Measurements from ENCODE around the gene GNLY.
"Not testable (repeated sequence)": the region's sequence is repeated elsewhere in the genome, so short reads cannot be mapped to it uniquely, and the experiment has no call there.

Gene GNLY

GRCh38 chr2:85659324-85659981 is 34.7 kb upstream of the GNLY start:
- no peak overlapping the region for H3K4me3 ChIP-seq (ENCODE audit: low read depth, low read length)
- no peak for DNase-seq (ENCODE audit: low read depth)
- TF ChIP-seq CTCF (IDR thresholded peaks at IDR 0.05; ENCODE audit: insufficient read depth, low read depth, low read length, missing control alignments), result no peak

- not testable (repeated sequence) for H3K4me3 ChIP-seq (ENCODE audit: low read depth, low read length); DNase-seq (ENCODE audit: low read depth)
These were observed 33.9 kb upstream of the GNLY start for GRCh38 chr2:85660301-85660700.

GRCh38 chr2:85660725-85661124 is 33.4 kb upstream of the GNLY start:
- no peak for DNase-seq (ENCODE audit: low read depth)
- no peak overlapping the region for H3K4me3 ChIP-seq (ENCODE audit: low read depth, low read length)
- no peak for TF ChIP-seq CTCF (IDR thresholded peaks at IDR 0.05; ENCODE audit: insufficient read depth, low read depth, low read length, missing control alignments)

- TF ChIP-seq CTCF (IDR thresholded peaks at IDR 0.05; ENCODE audit: insufficient read depth, low read depth, low read length, missing control alignments), result no peak
- H3K4me3 ChIP-seq (ENCODE audit: low read depth, low read length), result no peak overlapping the region
- DNase-seq (ENCODE audit: low read depth), result no peak
These were observed 32.9 kb upstream of the GNLY start for GRCh38 chr2:85661139-85661858.

- no peak for TF ChIP-seq CTCF (IDR thresholded peaks at IDR 0.05; ENCODE audit: insufficient read depth, low read depth, low read length, missing control alignments)
- no peak overlapping the region for H3K4me3 ChIP-seq (ENCODE audit: low read depth, low read length)
- DNase-seq (ENCODE audit: low read depth), result no peak
These were observed 31.1 kb upstream of the GNLY start for GRCh38 chr2:85662899-85663593.

- H3K4me3 ChIP-seq (ENCODE audit: low read depth, low read length), result no peak overlapping the region
- no peak for DNase-seq (ENCODE audit: low read depth)
- no peak for TF ChIP-seq CTCF (IDR thresholded peaks at IDR 0.05; ENCODE audit: insufficient read depth, low read depth, low read length, missing control alignments)
These were observed 30.3 kb upstream of the GNLY start for GRCh38 chr2:85663594-85664565.
